Measurements from ENCODE around the gene TCF23.

GRCh38 chr2:27203741-27204140 lies 54.9 kb downstream of the TCF23 start:
- TF ChIP-seq, protein P1, sequence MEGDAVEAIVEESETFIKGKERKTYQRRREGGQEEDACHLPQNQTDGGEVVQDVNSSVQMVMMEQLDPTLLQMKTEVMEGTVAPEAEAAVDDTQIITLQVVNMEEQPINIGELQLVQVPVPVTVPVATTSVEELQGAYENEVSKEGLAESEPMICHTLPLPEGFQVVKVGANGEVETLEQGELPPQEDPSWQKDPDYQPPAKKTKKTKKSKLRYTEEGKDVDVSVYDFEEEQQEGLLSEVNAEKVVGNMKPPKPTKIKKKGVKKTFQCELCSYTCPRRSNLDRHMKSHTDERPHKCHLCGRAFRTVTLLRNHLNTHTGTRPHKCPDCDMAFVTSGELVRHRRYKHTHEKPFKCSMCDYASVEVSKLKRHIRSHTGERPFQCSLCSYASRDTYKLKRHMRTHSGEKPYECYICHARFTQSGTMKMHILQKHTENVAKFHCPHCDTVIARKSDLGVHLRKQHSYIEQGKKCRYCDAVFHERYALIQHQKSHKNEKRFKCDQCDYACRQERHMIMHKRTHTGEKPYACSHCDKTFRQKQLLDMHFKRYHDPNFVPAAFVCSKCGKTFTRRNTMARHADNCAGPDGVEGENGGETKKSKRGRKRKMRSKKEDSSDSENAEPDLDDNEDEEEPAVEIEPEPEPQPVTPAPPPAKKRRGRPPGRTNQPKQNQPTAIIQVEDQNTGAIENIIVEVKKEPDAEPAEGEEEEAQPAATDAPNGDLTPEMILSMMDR (IDR thresholded peaks at IDR 0.05 in 8 of 11, conservative IDR thresholded peaks at IDR 0.05 in 3 of 11): no peak
- TF ChIP-seq POLR2AphosphoS5 (IDR thresholded peaks at IDR 0.05) (no peak), POLR2A (IDR thresholded peaks at IDR 0.05) (no peak)
